Erythroblast (primary cell): Measurements from ENCODE around the gene PRAMEF18.
"Not testable (repeated sequence)": the region's sequence is repeated elsewhere in the genome, so short reads cannot be mapped to it uniquely, and the experiment has no call there.

ENCODE experiments used
- GATA1 ChIP-seq: IDR thresholded peaks from 2 replicates; pipeline ENCODE4 v1.6.1; 2011; ENCODE audit warnings: low read depth, mild to moderate bottlenecking, control low read depth, low read length, moderate library complexity
- POLR2A ChIP-seq: IDR thresholded peaks from 2 replicates; pipeline ENCODE4 v1.6.1; 2011; ENCODE audit warnings: mild to moderate bottlenecking, low read length

- TF ChIP-seq POLR2A, GATA1: not testable (repeated sequence)
Observed at GRCh38 chr1:13222788-13223187, 3.2 kb downstream of the PRAMEF18 start.
